HepG2 (cell line): ENCODE results near the gene MFAP1. TPM values are rescaled to one million over a fixed set of nuclear protein-coding genes. Genes with fewer than 3 reads are reported as not detected.

Source experiments
- ARNTL ChIP-seq: sonication (generic); formaldehyde crosslinking; IDR thresholded peaks from 2 replicates; pipeline ENCODE4 v1.4.0; 2020; ENCODE audit warnings: mild to moderate bottlenecking, missing genetic modification reagents
- CAMTA2 ChIP-seq: sonication (generic); formaldehyde crosslinking; IDR thresholded peaks from 2 replicates; pipeline ENCODE4 v1.4.0; 2020; ENCODE audit warnings: mild to moderate bottlenecking, missing genetic modification reagents, borderline replicate concordance
- DNMT3B ChIP-seq: conservative IDR thresholded peaks from 2 replicates; pipeline ENCODE4 v1.6.1; 2016; ENCODE audit warnings: missing biosample characterization, control low read depth
- EED ChIP-seq: sonication (generic); formaldehyde crosslinking; IDR thresholded peaks from 2 replicates; pipeline ENCODE4 v1.5.0; 2020; ENCODE audit warnings: mild to moderate bottlenecking, missing genetic modification reagents
- ESRRA ChIP-seq: sonication (generic); formaldehyde crosslinking; IDR thresholded peaks from 2 replicates; pipeline ENCODE4 v1.5.1; 2020; ENCODE audit warnings: mild to moderate bottlenecking, low read depth, missing genetic modification reagents
- HDAC6 ChIP-seq: fragments of 200-600 bp; sonication (generic); IDR thresholded peaks from 2 replicates; pipeline ENCODE4 v1.7.0; 2017; ENCODE audit warnings: mild to moderate bottlenecking, antibody characterized with exemption, low read length, low read depth
- MED8 ChIP-seq: sonication (generic); formaldehyde crosslinking; IDR thresholded peaks from 2 replicates; pipeline ENCODE4 v1.8.1; 2023; ENCODE audit warnings: mild to moderate bottlenecking, missing genetic modification reagents; ENCODE audit not compliant: insufficient replicate concordance
- MIXL1 ChIP-seq: IDR thresholded peaks from 2 replicates; pipeline ENCODE4 v1.6.1; 2016
- NFE2L1 ChIP-seq: sonication (generic); formaldehyde crosslinking; IDR thresholded peaks from 2 replicates; pipeline ENCODE4 v1.4.0; 2020; ENCODE audit warnings: missing genetic modification reagents, mild to moderate bottlenecking, borderline replicate concordance
- NFKB2 ChIP-seq: sonication (generic); formaldehyde crosslinking; IDR thresholded peaks from 2 replicates; pipeline ENCODE4 v1.4.0; 2020; ENCODE audit warnings: missing genetic modification reagents, borderline replicate concordance
- NPAS2 ChIP-seq: sonication (generic); formaldehyde crosslinking; IDR thresholded peaks from 2 replicates; pipeline ENCODE4 v1.8.0; 2022; ENCODE audit warnings: mild to moderate bottlenecking, missing genetic modification reagents, borderline replicate concordance
- SMAD3 ChIP-seq: sonication (generic); formaldehyde crosslinking; IDR thresholded peaks from 2 replicates; pipeline ENCODE4 v1.4.0; 2020; ENCODE audit warnings: missing genetic modification reagents
- SUZ12 ChIP-seq: fragments of 150-350 bp; IDR thresholded peaks from 2 replicates; pipeline ENCODE4 v1.6.1; 2014; ENCODE audit warnings: low read depth, low read length
- SYNCRIP ChIP-seq: fragments of 200-400 bp; formaldehyde crosslinking; IDR thresholded peaks from 2 replicates; pipeline ENCODE4 v1.6.1; 2018; ENCODE audit warnings: mild to moderate bottlenecking, low read depth, low read length; ENCODE audit not compliant: insufficient read depth
- TMF1 ChIP-seq: sonication (generic); formaldehyde crosslinking; IDR thresholded peaks from 2 replicates; pipeline ENCODE4 v1.8.1; 2022; ENCODE audit warnings: low read depth, missing genetic modification reagents
- XRCC5 ChIP-seq: fragments of 200-400 bp; formaldehyde crosslinking; optimal IDR thresholded peaks from 2 replicates; pipeline ENCODE3; 2017; ENCODE audit warnings: mild to moderate bottlenecking, low read length
- ZMYM3 ChIP-seq: sonication (generic); formaldehyde crosslinking; IDR thresholded peaks from 2 replicates; pipeline ENCODE4 v1.5.1; 2020; ENCODE audit warnings: mild to moderate bottlenecking, missing genetic modification reagents
- ZNF225 ChIP-seq: sonication (generic); formaldehyde crosslinking; IDR thresholded peaks from 2 replicates; pipeline ENCODE4 v1.4.0; 2020; ENCODE audit warnings: mild to moderate bottlenecking, missing genetic modification reagents
- ZNF275 ChIP-seq: sonication (generic); formaldehyde crosslinking; IDR thresholded peaks from 2 replicates; pipeline ENCODE4 v1.8.0; 2022; ENCODE audit warnings: missing genetic modification reagents, mild to moderate bottlenecking, inconsistent platforms, borderline replicate concordance
- ZNF740 ChIP-seq: sonication (generic); formaldehyde crosslinking; IDR thresholded peaks from 2 replicates; pipeline ENCODE4 v1.4.0; 2020; ENCODE audit warnings: missing genetic modification reagents
- ZNF761 ChIP-seq: sonication (generic); formaldehyde crosslinking; conservative IDR thresholded peaks from 2 replicates; pipeline ENCODE4 v1.4.0; 2020; ENCODE audit warnings: mild to moderate bottlenecking, missing genetic modification reagents
- ZNF766 ChIP-seq: sonication (generic); formaldehyde crosslinking; IDR thresholded peaks from 2 replicates; pipeline ENCODE4 v1.5.0; 2020; ENCODE audit warnings: missing genetic modification reagents, borderline replicate concordance
- ZSCAN20 ChIP-seq: sonication (generic); formaldehyde crosslinking; IDR thresholded peaks from 2 replicates; pipeline ENCODE4 v1.4.0; 2020; ENCODE audit warnings: missing genetic modification reagents, mild to moderate bottlenecking, borderline replicate concordance
- polyA plus RNA-seq, 8 experiments: library from polyadenylated mRNA; depleted of rRNA in 3 of 8; stranded (reverse) in 7 of 8; unstranded in 1 of 8; fragments of >200 nt; fragmentation: Illumina TruSeq in 4 of 8; extraction: Trizol in 4 of 8; gene quantifications; 2 replicates each; pipeline versions ENCODE4 v1.2.1 to v1.2.3, GENCODE V29; 2011 to 2016; ENCODE audit warnings: low read depth in 4 of 8, missing spikeins in 1 of 8, mixed read lengths in 1 of 8; ENCODE audit not compliant: insufficient read depth in 1 of 8
- total RNA-seq, 5 experiments: library from RNA; depleted of rRNA; stranded (reverse); fragments of >200 nt; fragmentation: Illumina TruSeq; extraction: Trizol; gene quantifications; 2 replicates each; pipeline ENCODE4 v1.2.3, GENCODE V29; 2016; ENCODE audit warnings: low read depth in 1 of 5
- TF ChIP-seq, protein P1 (sequence below), 2 experiments: sonication (generic) in 1 of 2; formaldehyde crosslinking in 1 of 2; IDR thresholded peaks; 2 replicates each; pipeline versions ENCODE4 v1.4.0 to v1.6.1; 2018 to 2020; ENCODE audit warnings: missing genetic modification reagents in 2 of 2, borderline replicate concordance in 1 of 2, low read depth in 1 of 2, mild to moderate bottlenecking in 1 of 2, missing biosample characterization in 1 of 2
- TF ChIP-seq, protein P2 (sequence below): sonication (generic); formaldehyde crosslinking; IDR thresholded peaks from 2 replicates; pipeline ENCODE4 v1.4.0; 2020; ENCODE audit warnings: mild to moderate bottlenecking, missing genetic modification reagents

Gene MFAP1
- total and polyA plus RNA-seq, 2 of the 13 experiments (the other 11 are each of a cell fraction or from before 2014, with no cell fraction given), result 11.8 to 39.5 TPM

DNA sequence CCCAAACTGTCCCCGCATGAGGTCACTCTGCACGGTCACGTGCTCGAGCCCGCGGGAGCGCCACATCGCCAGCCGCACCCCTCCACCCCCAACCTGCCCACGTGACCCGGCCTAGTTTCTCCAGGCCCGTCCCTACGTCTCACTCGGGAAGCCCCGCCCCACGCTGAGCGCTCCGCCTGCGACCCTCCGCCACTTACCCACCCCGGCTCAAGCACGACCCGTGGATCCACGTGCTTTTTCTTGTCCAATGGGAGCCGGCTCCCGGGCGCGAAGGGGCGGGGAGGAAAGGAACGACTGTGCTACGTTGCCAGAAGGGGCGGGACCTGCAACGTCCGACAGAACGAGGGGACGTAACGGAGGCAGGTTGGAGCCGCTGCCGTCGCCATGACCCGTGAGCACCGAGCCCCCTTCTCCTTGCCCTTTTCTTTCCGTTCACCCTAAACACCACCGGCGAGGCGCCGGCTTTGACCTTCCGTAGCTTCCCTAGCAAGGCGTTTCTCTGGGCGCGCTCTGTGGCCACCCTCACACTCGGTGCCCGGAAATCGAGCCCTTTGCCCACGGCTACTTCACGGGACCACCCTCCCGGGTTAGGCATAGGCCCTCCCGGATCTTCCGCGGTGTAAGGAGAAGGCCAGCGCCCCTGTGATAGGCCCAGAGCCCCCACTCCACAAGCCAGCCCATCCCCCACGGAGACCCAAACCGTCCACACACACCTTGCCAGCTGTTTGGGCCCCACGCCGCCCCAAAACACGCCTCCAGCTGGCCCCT, 32.3 kb downstream of the MFAP1 start, which contains the start of gene SERF2 (continued):
- no peak for TF ChIP-seq MED8
- TF ChIP-seq SUZ12, result no peak
- peak; percentile 27 for TF ChIP-seq XRCC5
- 0 out of 2 replicates have a peak, but pooled peaks have one; percentile 11 for TF ChIP-seq ESRRA
- no peak for TF ChIP-seq ZSCAN20
- no peak for TF ChIP-seq TMF1 (CRISPR knock-in tag)
- TF ChIP-seq ZNF766, result no peak
- TF ChIP-seq ZNF740, result peak; percentile 85
- TF ChIP-seq ARNTL, result peak; percentile 98
- TF ChIP-seq SMAD3 (CRISPR knock-in tag), result no peak
- no peak for TF ChIP-seq SYNCRIP
- TF ChIP-seq, protein P1, sequence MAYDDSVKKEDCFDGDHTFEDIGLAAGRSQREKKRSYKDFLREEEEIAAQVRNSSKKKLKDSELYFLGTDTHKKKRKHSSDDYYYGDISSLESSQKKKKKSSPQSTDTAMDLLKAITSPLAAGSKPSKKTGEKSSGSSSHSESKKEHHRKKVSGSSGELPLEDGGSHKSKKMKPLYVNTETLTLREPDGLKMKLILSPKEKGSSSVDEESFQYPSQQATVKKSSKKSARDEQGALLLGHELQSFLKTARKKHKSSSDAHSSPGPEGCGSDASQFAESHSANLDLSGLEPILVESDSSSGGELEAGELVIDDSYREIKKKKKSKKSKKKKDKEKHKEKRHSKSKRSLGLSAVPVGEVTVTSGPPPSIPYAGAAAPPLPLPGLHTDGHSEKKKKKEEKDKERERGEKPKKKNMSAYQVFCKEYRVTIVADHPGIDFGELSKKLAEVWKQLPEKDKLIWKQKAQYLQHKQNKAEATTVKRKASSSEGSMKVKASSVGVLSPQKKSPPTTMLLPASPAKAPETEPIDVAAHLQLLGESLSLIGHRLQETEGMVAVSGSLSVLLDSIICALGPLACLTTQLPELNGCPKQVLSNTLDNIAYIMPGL (CRISPR knock-in tag; IDR thresholded peaks at IDR 0.05; ENCODE audit: borderline replicate concordance in 1 of 2, low read depth in 1 of 2), result peak; percentile 69 to 72
- TF ChIP-seq, protein P2, sequence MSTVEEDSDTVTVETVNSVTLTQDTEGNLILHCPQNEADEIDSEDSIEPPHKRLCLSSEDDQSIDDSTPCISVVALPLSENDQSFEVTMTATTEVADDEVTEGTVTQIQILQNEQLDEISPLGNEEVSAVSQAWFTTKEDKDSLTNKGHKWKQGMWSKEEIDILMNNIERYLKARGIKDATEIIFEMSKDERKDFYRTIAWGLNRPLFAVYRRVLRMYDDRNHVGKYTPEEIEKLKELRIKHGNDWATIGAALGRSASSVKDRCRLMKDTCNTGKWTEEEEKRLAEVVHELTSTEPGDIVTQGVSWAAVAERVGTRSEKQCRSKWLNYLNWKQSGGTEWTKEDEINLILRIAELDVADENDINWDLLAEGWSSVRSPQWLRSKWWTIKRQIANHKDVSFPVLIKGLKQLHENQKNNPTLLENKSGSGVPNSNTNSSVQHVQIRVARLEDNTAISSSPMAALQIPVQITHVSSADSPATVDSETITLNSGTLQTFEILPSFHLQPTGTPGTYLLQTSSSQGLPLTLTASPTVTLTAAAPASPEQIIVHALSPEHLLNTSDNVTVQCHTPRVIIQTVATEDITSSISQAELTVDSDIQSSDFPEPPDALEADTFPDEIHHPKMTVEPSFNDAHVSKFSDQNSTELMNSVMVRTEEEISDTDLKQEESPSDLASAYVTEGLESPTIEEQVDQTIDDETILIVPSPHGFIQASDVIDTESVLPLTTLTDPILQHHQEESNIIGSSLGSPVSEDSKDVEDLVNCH, result no peak
- peak; percentile 34; the same call in 1 of the 2 replicates for TF ChIP-seq EED (CRISPR knock-in tag)
- peak; percentile 82; the same call in 1 of the 2 replicates for TF ChIP-seq ZNF225 (CRISPR knock-in tag)
- no peak for TF ChIP-seq ZNF761
- no peak for TF ChIP-seq NPAS2 (CRISPR knock-in tag)
- no peak for TF ChIP-seq HDAC6
- no peak for TF ChIP-seq ZNF275
- peak; percentile 76; the same call in 1 of the 2 replicates for TF ChIP-seq NFKB2
- 0 out of 2 replicates have a peak, but pooled peaks have one; percentile 6 for TF ChIP-seq ZMYM3
- TF ChIP-seq CAMTA2 (CRISPR knock-in tag), result peak; percentile 66; the same call in 1 of the 2 replicates
- no peak for TF ChIP-seq DNMT3B (CRISPR knock-in tag)
- 0 out of 2 replicates have a peak, but pooled peaks have one; percentile 39 for TF ChIP-seq NFE2L1
- TF ChIP-seq MIXL1 (CRISPR knock-in tag), result no peak
